Activated CD8-positive, alpha-beta memory T cell treated with anti-CD3 and anti-CD28 coated beads, Interleukin-2, amount 50 U/mL, for 24 hours (primary cell): Measurements from ENCODE around the gene KIF1C.
A peak's percentile ranks its signal among the peaks of the same experiment; 100 is the strongest.

ENCODE experiments used
- DNase-seq: peaks from one replicate; pipeline ENCODE4 v3.0.0-alpha.2; 2020; ENCODE audit errors: extremely low read depth

The KIF1C gene

GRCh38 chr17:4997302-4998026 is at the start of gene KIF1C, which contains the start of gene INCA1:
KIF1C (plus strand) TSS chr17:4997950; CDS start chr17:5000247, 2,297 bp downstream.
INCA1 (minus strand) TSS chr17:4997522; CDS start chr17:4994437, 3,085 bp downstream.
- peak; percentile 63 for DNase-seq

DNA sequence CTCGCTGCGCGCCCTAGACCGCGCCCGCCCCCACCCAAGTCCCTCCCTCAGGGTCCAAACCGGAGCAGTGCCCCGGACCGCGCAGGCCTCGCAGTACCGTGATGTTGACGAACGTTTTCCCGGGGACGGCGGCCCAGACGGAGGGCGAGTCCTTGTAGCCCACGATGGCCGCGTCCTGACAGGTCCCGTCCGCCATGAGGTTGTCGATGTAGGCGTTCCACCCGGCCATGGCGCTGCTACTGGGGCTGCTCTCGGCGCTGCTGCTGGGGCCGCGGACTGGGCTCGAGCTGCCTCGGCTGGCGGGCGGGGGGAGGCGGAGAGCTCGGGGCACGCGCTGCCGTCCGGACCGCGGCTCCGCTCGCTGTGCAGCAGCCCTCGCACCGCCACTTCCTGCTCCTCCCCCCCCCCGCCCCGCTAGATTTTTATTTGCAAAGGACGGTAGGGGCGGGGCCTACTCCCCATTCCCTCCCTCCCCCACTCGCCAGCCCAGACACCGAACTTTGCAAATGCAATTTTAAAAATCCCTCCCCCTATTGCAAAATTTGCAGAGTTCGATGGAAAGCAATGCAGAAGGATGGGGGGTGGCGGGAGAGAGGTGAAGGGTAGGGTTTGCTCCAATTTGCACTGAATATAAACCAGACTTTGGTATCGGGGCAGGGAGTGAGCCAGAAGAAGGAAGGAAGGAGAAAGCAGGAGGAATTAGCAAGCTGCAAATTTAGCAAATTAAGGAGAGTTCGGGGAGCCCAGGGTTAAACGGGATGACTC is 49.4 kb upstream of the KIF1C start, which contains the start of gene PFN1:
Gene PFN1 (minus strand): TSS at position 365 of the 765 bp plus-strand sequence. CDS start 136 bp downstream, at position 229.
- peak; percentile 86 for DNase-seq

- no peak for DNase-seq
Measured at GRCh38 chr17:4948931-4949320, 48.8 kb upstream of the KIF1C start.

- peak; percentile 49 for DNase-seq
Measured at GRCh38 chr17:4949321-4950074, 48.3 kb upstream of the KIF1C start.

GRCh38 chr17:4950075-4950745 is 47.5 kb upstream of the KIF1C start:
- DNase-seq, result no peak

- DNase-seq, result no peak
Measured at GRCh38 chr17:4950746-4951204, 47.0 kb upstream of the KIF1C start, which contains the start of gene ENO3. ENO3 (plus strand) TSS chr17:4951119; CDS start chr17:4951830, 711 bp downstream.

GRCh38 chr17:4951486-4951885 is 46.3 kb upstream of the KIF1C start:
- DNase-seq, result no peak

- no peak for DNase-seq
Measured at GRCh38 chr17:4953451-4953961, 44.2 kb upstream of the KIF1C start.

DNA sequence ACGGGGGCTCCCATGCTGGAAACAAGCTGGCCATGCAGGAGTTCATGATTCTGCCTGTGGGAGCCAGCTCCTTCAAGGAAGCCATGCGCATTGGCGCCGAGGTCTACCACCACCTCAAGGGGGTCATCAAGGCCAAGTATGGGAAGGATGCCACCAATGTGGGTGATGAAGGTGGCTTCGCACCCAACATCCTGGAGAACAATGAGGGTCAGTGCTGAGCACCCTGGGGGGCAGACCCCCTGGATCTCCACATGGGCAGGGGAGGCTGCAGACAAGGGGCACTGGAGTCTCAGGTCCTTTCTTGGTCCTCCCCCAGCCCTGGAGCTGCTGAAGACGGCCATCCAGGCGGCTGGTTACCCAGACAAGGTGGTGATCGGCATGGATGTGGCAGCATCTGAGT is 42.7 kb upstream of the KIF1C start:
- DNase-seq, result no peak

GRCh38 chr17:4956493-4957061 is 41.2 kb upstream of the KIF1C start:
- no peak for DNase-seq

GRCh38 chr17:4958102-4958501 is 39.6 kb upstream of the KIF1C start:
- no peak for DNase-seq

DNA sequence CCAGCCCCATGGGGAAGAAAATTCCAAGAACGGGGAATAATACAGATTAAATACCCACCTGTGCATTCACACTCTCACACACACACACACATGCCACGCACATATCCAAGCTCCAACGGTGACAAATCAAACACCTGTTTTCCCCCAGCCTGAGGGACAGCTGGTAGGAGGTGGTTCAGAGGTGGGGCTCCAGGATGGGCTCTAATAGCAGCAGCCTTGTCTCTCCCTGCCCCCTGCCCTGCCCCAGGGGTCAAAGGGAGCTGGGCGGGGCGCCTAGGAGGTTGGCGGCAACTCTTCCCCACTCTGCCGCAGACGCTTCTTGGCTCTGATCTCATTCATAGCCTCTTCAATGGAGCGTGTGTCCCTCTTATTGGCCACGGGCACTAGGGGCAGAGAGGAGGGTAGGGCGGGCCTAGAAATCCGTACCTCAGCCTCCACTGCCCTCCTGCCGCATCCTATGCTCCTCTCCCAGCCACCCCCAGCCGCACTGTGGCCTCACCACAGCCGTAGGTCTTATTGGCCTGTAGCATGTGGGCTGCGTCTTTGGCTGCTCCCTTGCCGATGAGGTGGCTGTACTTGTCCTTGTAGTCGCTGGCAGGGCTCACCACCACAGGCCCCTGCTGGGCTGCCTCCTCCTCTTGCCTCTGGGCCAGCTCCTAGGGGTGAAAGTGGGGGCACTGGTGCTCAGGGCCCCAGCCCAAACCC is 38.3 kb upstream of the KIF1C start:
- DNase-seq, result no peak

DNA sequence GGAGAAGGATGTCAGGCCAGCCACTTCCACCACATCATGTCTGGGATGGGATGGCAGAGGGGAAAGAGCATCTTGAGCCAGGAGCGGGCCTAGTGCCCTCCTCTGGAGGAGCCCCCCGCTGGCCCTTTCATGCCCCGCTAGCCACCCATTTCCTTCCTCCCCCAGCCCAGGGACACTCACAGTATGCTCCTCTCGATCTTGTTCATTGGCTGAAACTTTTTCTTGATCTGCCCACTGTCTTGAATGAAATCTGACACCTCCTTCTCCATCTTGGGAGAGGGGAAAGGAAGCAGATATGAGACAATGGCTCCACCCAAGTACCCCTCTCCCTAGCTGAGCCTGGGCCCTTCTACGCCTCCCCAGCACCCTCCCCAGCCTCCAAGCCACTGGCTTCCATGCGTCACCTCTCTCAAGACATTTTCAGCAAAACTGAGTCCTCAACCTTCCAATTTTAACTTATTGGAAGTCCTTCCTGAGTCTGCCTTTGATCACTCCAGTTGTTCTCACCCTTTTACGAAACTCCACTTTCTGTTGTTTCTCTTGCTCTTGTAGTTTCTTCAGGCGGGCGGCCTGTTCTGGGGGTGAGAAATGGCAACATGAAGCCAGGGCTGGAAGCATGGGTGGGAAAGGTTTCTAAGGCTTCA is 37.3 kb upstream of the KIF1C start:
- no peak for DNase-seq

DNA sequence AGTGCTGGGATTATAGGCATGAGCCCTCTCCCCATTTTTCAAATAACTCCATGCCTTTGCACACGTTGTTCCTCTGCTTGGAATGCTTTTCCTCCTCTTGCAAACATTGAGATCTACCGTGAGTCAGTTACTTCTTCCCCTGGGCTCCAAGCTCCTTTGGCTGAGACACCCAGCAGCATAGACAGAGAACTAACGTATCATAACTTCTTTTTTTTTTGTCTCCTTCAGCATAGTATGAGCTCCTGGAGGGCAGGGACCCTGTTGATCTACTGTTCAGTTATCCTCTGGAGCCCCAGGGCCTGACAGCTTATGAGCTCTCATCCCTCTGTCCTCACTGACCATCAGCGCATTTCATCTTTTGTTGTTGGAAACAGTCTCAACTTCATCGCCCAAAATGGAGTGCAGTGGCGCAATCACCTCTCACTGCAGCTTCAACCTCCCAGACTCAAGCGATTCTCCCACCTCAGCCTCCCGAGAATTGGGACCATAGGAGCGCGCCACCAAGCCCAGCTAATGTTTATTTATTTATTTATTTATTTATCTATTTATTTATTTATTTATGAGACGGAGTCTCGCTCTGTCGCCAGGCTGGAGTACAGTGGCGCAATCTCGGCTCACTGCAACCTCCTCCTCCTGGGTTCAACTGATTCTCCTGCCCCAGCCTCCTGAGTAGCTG is 32.3 kb upstream of the KIF1C start:
- DNase-seq, result no peak

- DNase-seq, result peak; percentile 93
Measured at GRCh38 chr17:4966844-4967538, 30.8 kb upstream of the KIF1C start.

GRCh38 chr17:4967539-4968485 is 29.9 kb upstream of the KIF1C start, which contains the start of gene SPAG7:
SPAG7 (minus strand) TSS chr17:4967817; CDS start chr17:4967804, 13 bp downstream.
- DNase-seq, result peak; percentile 80

DNA sequence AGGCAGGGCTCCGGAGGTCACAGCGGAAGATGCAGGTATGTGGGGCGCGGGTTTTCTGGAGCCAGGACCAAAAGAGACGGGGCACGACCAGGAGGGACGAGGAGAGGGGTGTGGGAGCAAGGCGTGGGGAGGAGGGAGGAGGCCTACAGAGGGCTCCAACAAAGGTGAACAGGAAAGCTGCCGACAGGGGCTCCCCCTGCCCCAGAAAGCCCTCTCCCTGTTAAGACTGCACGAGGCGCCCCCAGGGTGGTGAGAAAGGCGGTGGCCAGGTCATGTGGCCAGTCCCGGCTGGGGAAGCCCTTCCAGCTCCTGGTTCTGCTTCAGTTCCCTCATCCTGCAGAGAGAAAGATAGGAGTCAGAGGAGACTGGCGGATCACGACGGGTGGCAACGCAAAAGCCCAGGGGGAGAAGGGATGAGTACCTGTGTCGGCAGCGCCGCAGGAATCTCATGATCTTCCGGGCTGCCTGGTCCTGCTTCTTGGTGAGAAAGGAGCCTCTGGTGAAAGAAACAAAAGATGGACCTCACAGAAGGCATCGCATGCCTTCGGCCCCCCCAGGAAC is 29.2 kb upstream of the KIF1C start:
- no peak for DNase-seq
